ENCODE results near the gene RASA3.

- no peak for TF ChIP-seq CTCF (IDR thresholded peaks at IDR 0.05; ENCODE audit: insufficient read depth, low read length)
- TF ChIP-seq GABPA (IDR thresholded peaks at IDR 0.05; ENCODE audit: low read depth), result no peak
- no peak for TF ChIP-seq REST (IDR thresholded peaks at IDR 0.05; ENCODE audit: insufficient replicate concordance, low read depth)
- TF ChIP-seq POLR2AphosphoS5 (IDR thresholded peaks at IDR 0.05; ENCODE audit: low read depth), result no peak
Measured at GRCh38 chr13:114059946-114060860, 72.2 kb downstream of the RASA3 start.
